Amniotic stem cell (primary cell): ENCODE data around the gene PCF11.
"Not testable (repeated sequence)": the region's sequence is repeated elsewhere in the genome, so short reads cannot be mapped to it uniquely, and the experiment has no call there.

ENCODE experiments used
- DNase-seq: peaks from one replicate; lab custom pipeline; 2025; lab: John Stamatoyannopoulos, UW

PCF11 gene

DNA sequence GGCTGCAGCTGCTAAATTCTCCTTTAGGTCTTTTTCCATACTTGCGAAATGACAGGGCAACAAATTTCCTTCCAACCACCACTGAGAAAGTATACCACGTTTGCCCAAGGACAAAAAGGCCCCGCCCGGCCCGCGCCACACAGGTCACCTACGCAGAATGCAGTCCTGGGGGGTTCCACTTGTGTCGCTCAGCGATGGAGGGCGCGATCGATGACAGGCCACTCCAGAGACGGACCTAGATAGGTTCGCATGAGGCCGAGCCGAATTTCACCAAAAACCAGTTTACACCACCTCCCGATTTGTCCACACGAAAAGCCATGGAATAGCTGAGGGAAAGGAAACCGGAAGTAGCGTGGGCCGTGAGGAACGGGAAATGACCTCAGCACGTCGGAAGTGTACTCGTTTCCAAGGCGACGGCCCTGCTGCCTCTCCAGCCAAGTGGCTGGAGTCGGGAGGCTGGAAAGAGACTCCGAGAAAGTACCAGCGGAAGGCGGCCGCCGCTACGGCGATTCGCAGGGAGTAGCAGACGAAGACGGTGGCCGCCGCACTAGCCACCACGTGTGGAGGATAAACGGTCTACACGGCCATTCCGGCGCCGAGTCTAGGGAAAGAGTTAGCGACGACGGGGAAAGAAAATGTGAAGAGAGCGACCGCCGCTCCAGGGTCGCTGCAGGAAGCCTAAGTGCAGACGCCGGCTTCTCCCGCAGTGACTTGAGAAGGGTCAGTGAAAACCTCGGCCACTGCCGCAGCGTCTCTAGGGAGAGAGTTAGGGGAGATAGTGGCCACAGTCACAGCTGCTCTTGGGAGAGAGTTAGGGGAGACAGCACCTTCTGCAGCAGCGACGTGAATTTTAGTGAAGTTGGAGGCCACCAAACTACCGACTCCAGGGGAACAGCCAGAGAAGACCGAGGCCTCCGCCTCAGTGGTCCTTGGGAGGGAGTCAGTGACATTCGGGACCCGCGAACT is 36.7 kb downstream of the PCF11 start, which contains the start of gene ANKRD42:
Gene ANKRD42, plus strand, starts transcription at position 398 of the 966 bp plus-strand sequence. CDS start 959 bp downstream, outside the sequence.
- DNase-seq: peak; percentile 89

GRCh38 chr11:83194281-83195142 is 37.6 kb downstream of the PCF11 start:
- peak; percentile 28 for DNase-seq

DNA sequence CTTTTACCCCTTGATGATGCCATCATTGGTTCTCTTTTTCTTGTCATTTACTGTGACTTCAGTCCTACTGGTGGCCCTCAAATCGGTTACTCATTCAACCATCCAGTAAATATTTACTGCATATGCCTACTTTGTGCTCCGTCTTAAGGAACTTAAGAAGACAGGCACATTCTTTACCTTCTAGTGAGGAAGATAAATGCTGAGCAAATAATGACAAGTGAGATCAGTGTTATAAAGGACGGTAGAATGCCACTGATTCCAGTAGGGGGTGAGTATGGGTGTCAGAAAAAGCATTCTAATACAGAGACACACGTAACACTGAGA is 38.2 kb downstream of the PCF11 start:
- no peak for DNase-seq

DNA sequence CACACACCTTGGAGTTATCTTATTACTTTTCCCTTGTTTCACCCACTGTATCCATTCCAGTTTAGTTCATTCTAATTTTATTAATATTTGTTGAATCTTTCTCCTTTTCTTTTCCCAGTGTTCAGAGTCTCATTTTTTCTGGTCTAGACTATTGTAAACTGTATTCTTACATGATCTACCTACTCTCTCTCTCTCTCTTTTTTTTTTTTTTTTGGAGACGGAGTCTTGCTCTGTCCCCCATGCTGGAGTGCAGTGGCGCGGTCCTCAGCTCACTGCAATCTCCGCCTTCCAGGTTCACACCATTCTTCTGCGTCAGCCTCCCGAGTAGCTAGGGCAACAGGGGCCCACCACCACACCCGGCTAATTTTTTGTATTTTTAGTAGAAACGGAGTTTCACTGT is 38.7 kb downstream of the PCF11 start:
- no peak for DNase-seq

- no peak for DNase-seq
These were observed 43.1 kb downstream of the PCF11 start for GRCh38 chr11:83200035-83200434.

DNA sequence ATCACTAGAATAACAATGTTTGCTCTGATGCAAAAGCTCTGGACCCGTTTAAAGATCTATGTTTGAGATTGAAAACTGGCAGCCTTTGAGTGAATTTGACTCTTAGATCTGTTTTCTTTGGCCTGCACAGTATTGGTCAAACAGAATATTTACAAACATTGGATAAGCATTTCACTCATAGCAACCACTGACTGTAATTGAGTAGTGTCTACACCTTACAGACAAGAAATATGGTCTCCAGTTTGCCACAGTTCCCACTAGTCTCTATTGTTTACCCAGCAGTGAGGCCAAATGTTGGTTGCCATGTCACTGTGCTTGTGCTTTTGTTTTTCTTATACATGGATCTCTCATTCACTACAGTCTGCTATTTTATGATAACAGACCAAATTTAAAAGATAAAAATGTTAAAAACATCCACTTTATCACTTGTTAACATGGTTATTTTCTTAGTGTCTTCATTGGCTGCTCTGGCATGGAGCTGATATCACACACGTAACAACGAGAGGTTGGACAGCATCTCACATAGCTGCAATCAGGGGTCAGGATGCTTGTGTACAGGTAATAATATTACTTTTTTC is 48.8 kb downstream of the PCF11 start:
- DNase-seq: no peak

- no peak for DNase-seq
These were observed 49.3 kb downstream of the PCF11 start for GRCh38 chr11:83206221-83206620.

DNA sequence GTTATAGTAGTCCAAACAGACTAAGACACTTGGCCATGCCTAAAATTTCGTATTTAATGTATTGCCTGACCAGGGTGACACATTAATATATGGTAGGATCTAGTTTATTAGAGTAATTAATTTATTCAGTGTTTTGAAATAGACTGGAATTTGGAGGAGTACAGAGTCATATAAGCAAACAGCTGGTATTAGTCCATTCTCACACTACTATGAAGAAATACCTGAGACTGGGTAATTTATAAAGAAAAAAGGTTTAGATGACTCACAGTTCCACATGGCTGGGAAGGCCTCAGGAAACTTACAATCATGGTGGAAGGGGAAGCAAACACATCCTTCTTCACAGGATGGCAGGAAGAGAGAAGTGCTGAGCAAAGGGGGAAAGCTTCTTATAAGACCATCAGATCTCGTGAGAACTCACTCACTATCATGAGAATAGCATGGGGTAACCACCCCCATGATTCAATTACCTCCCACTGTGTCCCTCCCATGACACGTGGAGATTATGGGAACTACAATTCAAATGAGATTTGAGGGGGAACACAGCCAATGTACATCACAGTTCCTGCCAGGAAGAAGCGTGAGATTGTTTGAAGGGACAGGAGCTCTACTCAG is 49.9 kb downstream of the PCF11 start:
- not testable (repeated sequence) for DNase-seq

- DNase-seq: no peak
These were observed 62.2 kb downstream of the PCF11 start for GRCh38 chr11:83219095-83219494.

- no peak for DNase-seq
These were observed 63.3 kb downstream of the PCF11 start for GRCh38 chr11:83220260-83220659.

- no peak for DNase-seq
These were observed 64.8 kb downstream of the PCF11 start for GRCh38 chr11:83221694-83222093.

- no peak for DNase-seq
These were observed 65.6 kb downstream of the PCF11 start for GRCh38 chr11:83222499-83222898.

DNA sequence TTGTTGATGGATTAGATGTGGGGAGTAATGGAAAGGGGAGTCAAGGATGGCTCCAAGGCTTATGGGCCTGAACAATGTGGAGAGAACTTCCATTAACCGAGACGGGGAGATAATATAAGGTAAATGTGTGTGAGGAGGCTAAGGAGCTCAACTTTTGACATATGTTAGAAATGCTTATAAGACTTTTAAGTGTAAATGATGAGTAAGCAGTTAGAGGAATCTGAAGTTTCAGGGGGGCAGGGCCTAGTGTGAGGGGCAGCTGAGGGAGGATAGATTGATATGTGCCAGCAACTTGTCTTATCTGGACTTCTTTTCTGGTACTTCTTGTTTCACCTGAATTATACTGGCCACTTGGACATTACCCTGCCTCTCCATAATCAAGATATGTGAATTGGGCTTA is 66.5 kb downstream of the PCF11 start:
- DNase-seq: no peak

DNA sequence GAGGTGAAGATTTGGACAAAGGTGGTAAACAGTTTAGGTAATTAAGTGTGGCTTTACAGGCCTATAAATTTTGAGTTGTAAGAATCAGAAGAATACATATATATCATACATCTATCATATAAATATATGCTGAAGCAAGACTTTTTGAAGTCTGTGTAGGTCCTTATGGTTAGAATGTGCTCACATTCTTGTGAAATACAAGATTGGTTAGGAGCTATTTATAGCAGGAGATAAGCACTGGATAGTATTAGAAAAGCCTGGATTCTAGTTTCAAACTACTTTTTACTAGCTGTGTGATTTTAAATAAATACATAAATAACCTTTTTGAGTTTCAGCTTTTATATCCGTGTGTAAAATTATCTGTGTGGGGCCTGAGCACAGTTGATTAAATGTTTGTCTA is 78.9 kb downstream of the PCF11 start:
- no peak for DNase-seq
